Stimulated activated effector memory CD8-positive, alpha-beta T cell treated with anti-CD3 and anti-CD28 coated beads, Interleukin-12 subunit alpha, Interleukin-12 subunit beta, amount 100 ng/mL, for 72 hours (primary cell): ENCODE data around the gene SPDEF.

Experiments
- ATAC-seq: fragments of 150-1000 bp; cut with Tn5 transposase; 2 replicates; pipeline ENCODE4 v1.10.0; 2021
- DNase-seq, 2 donors: peaks; one replicate each; pipeline ENCODE4 v3.0.0; 2021 to 2022; ENCODE audit warnings: low spot score in 2 of 2
- H3K27ac Mint-ChIP-seq: one replicate; pipeline ENCODE4 v1.8.0; 2022; ENCODE audit warnings: mild to moderate bottlenecking, mixed read lengths
- H3K36me3 Mint-ChIP-seq: one replicate; pipeline ENCODE4 v1.8.0; 2022; ENCODE audit warnings: mild to moderate bottlenecking, mixed read lengths
- H3K4me1 Mint-ChIP-seq: one replicate; pipeline ENCODE4 v1.8.0; 2022; ENCODE audit warnings: mixed read lengths
- H3K4me3 Mint-ChIP-seq: one replicate; pipeline ENCODE4 v1.8.0; 2022; ENCODE audit warnings: mild to moderate bottlenecking, mixed read lengths
- H3K9me3 Mint-ChIP-seq: one replicate; pipeline ENCODE4 v1.8.0; 2022; ENCODE audit warnings: mixed read lengths

SPDEF gene

DNA sequence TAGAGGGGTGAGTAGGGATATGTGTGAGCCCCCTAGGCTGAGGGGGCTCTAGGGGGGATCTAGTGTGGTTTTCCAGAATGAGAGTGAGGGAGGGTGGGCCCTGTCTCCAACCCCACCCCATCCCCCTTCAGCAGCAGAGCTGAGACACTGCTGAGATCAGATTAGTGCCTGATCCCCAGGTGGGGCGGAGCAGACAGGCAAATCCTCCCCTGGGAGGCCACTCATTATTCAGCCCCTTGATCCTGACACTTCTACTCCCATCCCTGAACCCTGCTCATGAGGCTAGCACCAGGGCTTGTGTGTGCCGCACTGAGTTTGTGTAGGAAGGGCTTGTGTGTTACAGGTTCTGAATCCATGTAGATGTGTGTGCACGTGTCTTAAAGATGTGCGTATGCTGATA, 42.5 kb downstream of the SPDEF start:
- no peak for DNase-seq
- peak; percentile 24 for ATAC-seq
- Mint-ChIP-seq H3K9me3 (peaks cover 5% of the 10 kb centered on the region), H3K4me3 (no peak overlapping the region), H3K4me1 (peaks cover 4% of the 10 kb centered on the region), H3K27ac (no peak overlapping the region), H3K36me3 (no peaks in the 10 kb centered on the region)

DNA sequence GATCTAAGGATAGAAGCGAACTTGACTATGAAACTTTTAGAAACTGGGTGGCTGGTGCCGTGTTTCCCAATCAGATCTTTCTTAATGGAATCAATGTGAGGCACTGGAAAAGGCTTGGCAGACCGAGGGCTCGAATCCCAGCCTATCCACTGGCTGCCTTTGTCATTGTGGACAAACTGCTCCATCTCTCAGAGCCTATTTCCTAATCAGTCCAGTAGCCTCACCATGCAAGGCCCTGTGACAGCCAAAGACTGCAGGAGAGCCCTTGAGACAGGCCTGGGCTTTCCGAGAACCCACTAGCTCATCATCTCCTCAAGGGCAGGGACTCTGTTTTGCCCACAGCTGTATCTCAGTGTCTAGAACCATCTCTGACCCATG, 43.4 kb downstream of the SPDEF start:
- H3K27ac Mint-ChIP-seq = peak overlapping the region; percentile 32
- DNase-seq = no peak

DNA sequence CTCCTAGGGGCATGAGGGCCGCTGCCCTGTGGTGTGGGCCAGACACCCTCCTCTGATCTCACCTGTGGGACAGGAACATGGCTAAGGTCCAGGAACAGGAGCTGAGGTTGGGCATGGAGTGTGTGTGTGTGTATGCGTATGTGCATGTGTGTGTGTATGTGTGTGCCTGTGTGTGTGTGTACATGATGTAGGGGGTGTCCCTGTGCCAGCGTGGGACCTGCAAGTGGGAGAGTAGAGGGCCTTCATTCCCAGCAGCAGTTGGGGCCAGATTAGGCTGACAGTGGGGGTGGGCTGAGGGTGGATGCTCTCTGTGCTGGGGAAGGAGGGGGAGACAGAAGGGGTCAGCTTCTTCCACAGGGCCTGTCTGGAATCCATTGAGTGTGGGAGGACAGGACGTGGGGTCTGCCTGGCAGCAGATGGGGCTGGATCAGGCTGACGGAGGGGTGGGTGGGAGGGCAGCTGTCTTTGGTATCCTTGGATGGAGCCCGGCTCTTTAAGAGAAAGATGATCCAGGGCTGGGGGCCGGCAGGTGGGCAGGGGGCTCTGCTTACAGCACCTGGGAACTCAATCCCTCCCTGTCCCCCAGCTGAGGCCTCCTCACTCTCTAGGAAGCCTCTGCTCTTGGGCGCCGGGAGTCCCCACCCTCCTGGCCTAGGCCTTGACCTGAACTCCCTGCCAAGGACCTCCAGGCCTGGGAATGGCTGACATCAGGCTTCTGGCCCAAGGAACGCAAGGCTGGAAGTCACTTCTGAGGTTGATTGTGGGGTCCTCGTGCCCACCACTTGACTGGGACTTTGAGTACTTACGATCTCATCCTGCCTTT, 44.0 kb downstream of the SPDEF start:
- Mint-ChIP-seq H3K4me3 (no peak overlapping the region), H3K9me3 (peaks cover 5% of the 10 kb centered on the region), H3K36me3 (no peaks in the 10 kb centered on the region), H3K4me1 (peaks cover 4% of the 10 kb centered on the region), H3K27ac (peak overlapping the region; percentile 32)
- ATAC-seq (no peak), DNase-seq (no peak)

More for the DNA sequence above, 43.4 kb downstream of the SPDEF start:
- no peak for ATAC-seq
- H3K9me3 Mint-ChIP-seq = peaks cover 5% of the 10 kb centered on the region
- no peak overlapping the region for H3K4me3 Mint-ChIP-seq
- peaks cover 4% of the 10 kb centered on the region for H3K4me1 Mint-ChIP-seq
- no peaks in the 10 kb centered on the region for H3K36me3 Mint-ChIP-seq

DNA sequence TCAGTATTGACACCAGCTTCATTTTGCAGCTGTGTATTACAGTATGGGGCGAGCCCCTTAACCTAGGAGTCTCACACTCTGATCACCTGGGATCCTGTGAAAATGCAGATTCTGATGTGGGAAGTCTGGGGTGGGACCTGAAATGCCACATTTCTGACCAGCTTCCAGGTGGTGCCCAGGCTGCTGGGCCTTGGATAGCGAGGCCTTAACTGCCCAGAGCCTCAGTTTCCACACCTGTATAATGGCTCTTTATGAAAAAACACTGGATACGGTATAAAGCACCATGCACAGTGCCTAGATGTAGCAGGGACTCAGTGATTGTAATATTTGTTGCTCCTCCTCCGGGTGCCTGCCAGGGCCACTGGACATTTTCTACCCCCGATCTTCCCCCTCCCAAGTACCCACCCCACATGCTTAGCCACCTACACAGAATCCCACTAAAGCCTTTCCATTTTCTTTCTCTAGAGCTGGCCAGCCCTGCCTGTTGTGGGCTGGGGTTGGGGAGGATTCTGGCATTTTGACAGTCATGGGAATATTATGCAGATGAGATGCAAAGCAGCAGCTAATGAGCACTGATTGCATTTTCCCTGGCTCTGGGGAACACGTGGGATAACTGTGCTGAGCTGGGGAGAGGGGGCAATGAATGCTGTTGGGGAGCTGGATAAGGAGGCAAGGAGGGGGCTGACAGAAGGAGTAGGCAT, 44.8 kb downstream of the SPDEF start:
- Mint-ChIP-seq H3K36me3 (no peaks in the 10 kb centered on the region), H3K27ac (no peak overlapping the region), H3K9me3 (peaks cover 5% of the 10 kb centered on the region), H3K4me1 (peaks cover 4% of the 10 kb centered on the region), H3K4me3 (no peak overlapping the region)
- ATAC-seq (no peak), DNase-seq (no peak)

DNA sequence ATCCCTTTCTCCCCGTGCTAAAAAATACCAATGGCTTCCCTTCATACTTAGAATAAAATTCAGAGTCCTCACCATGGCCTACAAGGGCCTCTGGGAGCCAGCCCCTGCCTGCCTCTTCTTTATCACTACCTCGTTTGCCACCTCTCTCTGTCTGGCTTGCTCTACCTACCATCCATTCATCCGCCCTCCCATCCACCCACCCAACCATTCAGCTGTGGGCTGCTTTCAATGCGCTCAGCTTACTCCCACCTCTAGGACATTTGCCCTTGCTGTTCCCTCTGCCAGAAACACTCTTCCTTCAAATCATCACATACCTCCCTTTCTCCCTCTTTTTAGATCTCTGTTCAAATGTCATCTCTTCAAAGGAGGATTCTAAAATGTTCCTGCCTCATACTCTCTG, 45.8 kb downstream of the SPDEF start:
- H3K36me3 Mint-ChIP-seq = no peaks in the 10 kb centered on the region

DNA sequence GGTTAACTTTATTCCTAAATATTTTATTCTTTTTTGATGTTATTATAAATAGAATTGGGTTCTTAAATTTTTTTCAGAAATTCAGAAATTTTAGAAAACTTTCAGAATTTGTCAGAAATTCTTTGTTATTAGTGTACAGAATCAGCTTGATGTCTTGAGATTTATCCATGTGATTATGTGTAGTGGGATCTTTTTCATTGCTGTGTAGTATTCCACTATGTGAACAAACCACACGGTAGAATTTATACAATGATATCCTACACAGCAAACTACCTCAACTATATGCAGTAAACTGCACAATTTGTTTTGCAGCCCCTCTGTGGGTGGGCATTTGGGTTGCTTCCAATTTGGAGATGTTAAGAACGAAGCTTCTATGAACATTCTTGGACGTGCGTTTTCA, 46.3 kb downstream of the SPDEF start:
- no peak overlapping the region for H3K27ac Mint-ChIP-seq
- no peak for DNase-seq
- H3K4me3 Mint-ChIP-seq = no peak overlapping the region
- peaks cover 5% of the 10 kb centered on the region for H3K9me3 Mint-ChIP-seq
- no peaks in the 10 kb centered on the region for H3K36me3 Mint-ChIP-seq
- ATAC-seq = no peak
- peaks cover 4% of the 10 kb centered on the region for H3K4me1 Mint-ChIP-seq

More for the DNA sequence above, 45.8 kb downstream of the SPDEF start:
- no peak overlapping the region for H3K27ac Mint-ChIP-seq
- peaks cover 4% of the 10 kb centered on the region for H3K4me1 Mint-ChIP-seq
- no peak for DNase-seq
- no peak for ATAC-seq
- peaks cover 5% of the 10 kb centered on the region for H3K9me3 Mint-ChIP-seq
- H3K4me3 Mint-ChIP-seq = no peak overlapping the region

DNA sequence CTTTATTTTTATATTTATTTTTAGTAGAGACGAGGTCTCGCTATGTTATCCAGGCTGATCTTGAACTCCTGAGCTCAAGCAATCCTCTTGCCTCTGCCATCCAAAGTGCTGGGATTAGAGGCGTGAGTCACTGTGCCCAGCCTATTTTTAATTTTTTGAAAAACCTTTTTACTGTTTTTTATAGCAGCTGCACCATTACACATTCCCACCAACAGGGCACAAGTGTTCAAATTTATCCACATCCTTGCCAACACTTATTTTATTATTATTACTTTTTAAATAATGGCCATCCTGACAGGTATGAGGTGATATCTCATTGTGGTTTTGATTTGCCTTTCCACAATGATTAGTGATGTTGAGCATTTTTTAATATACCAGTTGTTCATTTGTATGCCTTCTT, 47.7 kb downstream of the SPDEF start:
- no peak for DNase-seq
- Mint-ChIP-seq H3K9me3 (peaks cover 5% of the 10 kb centered on the region), H3K4me1 (peaks cover 4% of the 10 kb centered on the region), H3K36me3 (no peaks in the 10 kb centered on the region), H3K27ac (no peak overlapping the region), H3K4me3 (no peak overlapping the region)
- no peak for ATAC-seq

DNA sequence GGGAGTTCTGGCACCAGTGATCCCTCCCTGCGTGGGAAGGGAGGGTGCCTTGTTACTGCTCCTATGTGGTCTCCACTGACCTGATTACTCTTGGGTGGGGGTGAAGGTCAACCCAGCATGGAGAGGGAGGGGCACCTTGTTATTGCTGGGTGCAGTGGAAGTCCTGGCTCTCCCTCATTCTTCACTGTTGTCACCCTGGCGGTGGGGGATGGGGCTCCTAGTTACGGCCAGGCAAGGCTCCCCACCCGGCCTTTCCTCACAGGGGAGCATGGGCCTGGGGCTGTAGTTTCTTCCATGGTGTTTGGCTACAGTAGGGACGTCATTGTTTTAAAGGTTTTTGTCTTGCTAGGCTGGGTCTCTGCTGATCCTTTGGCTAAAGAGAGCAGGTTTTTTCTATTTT, 49.4 kb downstream of the SPDEF start:
- no peak for DNase-seq
- Mint-ChIP-seq H3K36me3 (no peaks in the 10 kb centered on the region), H3K4me1 (peaks cover 4% of the 10 kb centered on the region), H3K9me3 (peaks cover 5% of the 10 kb centered on the region), H3K27ac (no peak overlapping the region), H3K4me3 (no peak overlapping the region)
- ATAC-seq = no peak

DNA sequence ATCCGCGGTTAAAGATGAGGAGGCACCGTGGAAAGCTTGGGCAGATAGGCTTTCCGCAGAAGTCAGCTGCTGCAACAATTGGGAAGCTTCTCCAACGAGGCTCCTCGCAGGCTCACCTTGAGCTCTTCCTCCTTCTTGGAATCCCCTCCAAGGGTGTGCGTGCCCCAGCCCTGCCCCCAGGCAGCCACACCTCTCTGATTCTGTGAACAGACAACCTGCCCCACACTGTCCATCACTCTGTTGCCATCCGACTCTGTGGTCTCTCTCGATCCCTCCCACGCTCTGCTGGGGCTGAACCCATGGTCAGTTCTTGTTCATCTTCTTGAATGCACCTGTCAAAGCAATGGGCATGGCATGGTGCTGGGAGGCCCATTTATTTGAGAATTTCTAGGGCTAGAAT, 58.7 kb downstream of the SPDEF start:
- no peak for ATAC-seq
- H3K36me3 Mint-ChIP-seq = no peaks in the 10 kb centered on the region
- H3K9me3 Mint-ChIP-seq = no peaks in the 10 kb centered on the region
- H3K27ac Mint-ChIP-seq = no peak overlapping the region
- DNase-seq = no peak
- no peak overlapping the region for H3K4me3 Mint-ChIP-seq
- H3K4me1 Mint-ChIP-seq = no peaks in the 10 kb centered on the region

DNA sequence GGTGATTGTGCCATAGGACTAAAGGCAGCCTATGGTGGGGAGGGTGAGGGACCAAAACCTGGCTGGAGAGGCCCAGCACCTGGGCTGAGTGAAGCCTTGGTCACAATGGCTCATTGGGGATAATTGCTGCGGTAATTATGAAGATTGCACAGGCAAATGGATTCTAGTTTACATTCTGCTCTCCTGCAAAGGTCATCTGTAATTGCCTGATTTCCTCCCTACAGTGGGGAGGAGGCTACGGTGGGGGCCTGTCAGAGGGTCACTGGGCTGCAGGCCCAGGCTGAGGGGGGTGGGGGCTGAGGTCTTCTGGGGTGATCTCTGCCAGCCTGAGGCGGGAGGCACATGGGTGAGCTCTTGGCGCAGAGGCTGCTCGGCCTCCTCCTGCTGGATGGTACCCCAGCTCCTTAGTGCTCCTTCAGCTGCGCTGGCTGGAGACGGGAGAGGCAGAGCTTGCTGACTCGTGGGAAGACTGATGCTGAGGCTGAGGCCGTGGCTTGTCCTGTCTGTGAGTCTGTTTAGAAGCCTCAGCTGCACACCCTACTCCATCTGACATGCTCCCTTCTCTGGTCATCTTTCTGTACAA, 59.9 kb downstream of the SPDEF start:
- no peak for ATAC-seq

DNA sequence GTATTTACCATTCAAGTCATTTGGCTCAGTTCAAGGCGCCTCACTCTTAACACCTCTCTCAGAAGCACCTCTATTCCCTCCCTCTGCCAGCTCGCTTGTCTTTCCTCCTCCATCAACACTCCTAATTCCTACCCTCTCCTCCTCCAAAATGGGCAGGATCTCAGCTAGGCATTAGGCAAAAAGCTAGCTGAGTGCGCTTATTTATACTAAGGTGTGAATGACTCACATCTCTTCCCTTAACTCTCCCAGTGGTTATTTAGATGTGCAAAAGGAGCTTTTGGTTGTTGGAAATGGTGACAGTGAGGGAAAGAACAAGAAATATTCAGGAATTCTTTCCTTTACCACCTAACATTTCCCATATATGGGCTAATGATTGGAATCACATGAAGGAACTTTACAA, 61.2 kb downstream of the SPDEF start:
- H3K4me1 Mint-ChIP-seq = no peaks in the 10 kb centered on the region
- no peak overlapping the region for H3K27ac Mint-ChIP-seq
- DNase-seq (no peak), ATAC-seq (no peak)
- H3K9me3 Mint-ChIP-seq = no peaks in the 10 kb centered on the region
- H3K36me3 Mint-ChIP-seq = no peaks in the 10 kb centered on the region
- no peak overlapping the region for H3K4me3 Mint-ChIP-seq

More for the DNA sequence above, 59.9 kb downstream of the SPDEF start:
- no peaks in the 10 kb centered on the region for H3K36me3 Mint-ChIP-seq
- no peak overlapping the region for H3K4me3 Mint-ChIP-seq
- H3K27ac Mint-ChIP-seq = no peak overlapping the region
- DNase-seq = no peak
- no peaks in the 10 kb centered on the region for H3K4me1 Mint-ChIP-seq
- H3K9me3 Mint-ChIP-seq = no peaks in the 10 kb centered on the region

DNA sequence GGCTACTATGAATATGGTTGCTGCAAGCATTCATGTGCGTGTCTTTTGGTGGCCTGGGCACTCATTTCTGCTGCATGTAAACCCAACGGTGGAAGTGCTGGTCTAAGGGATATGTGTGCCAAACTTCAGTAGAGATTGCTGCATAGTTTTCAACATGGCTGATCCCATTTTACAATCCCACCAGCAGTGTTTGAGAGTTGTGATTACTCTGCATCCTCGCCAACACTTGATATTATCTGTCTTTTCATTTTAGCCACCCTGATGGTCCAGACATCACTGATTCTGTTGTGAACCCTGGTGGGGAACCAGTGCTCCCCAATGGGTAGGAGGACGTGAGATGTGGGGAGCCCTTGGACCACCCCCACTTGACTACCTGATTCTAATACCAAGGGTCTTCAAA, 62.8 kb downstream of the SPDEF start:
- Mint-ChIP-seq H3K4me3 (no peak overlapping the region), H3K9me3 (no peaks in the 10 kb centered on the region), H3K4me1 (no peaks in the 10 kb centered on the region), H3K36me3 (no peaks in the 10 kb centered on the region), H3K27ac (no peak overlapping the region)
- DNase-seq (no peak), ATAC-seq (no peak)

DNA sequence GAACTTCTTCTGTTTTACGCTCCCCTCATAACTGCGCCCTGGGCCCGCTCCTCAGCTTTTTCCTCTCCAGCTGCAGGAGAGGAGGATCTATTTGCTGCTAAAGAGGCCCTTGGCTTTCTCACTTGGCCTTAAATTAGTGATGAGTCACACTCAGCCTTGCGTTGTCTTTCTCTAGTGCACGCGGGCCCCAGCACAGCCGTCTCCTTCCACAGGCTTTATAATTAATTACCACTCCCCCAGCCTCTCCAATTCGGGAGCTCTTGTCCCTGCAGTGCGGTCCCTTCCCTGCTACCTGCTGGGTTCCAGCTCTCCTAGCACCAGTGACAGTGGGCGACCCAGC, 65.1 kb downstream of the SPDEF start:
- ATAC-seq = no peak
- H3K9me3 Mint-ChIP-seq = no peaks in the 10 kb centered on the region
- peaks cover 6% of the 10 kb centered on the region for H3K36me3 Mint-ChIP-seq
- H3K27ac Mint-ChIP-seq = peak overlapping the region; percentile 34
- DNase-seq = no peak
- no peak overlapping the region for H3K4me3 Mint-ChIP-seq
- peaks cover 8% of the 10 kb centered on the region for H3K4me1 Mint-ChIP-seq

DNA sequence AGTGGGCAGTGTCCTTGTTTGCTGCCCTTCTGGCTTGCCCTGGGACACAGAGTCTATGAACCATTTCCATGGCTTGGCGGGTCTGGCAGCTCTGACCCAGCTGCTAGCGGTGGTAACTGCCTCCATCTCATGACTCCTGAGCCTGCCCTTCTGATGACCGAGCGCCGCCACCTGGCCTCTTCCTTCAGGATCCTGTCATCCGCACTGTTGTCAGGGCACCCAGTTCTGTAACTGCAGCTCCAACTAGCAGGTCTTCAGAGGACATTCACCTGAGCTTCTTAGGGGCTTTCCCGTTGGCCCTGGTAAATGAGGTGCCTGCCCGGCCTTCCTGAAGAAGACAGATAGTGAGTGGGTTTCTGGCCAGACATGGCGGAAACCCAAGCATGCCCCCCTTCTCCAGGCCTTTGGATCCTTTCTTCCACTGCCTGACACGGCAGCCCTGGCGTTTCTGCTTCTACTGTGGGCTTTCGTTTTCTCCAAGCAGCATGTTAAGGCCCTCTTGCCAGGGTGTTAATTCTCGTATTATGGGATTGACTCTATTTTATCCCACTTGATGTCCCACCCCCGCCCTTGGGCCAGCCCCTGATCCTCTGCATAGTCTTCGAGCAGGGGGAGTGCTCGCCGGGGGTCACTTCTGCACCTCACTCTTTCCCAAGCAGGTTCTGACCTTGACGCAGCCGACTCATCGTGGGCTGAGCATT, 65.6 kb downstream of the SPDEF start:
- no peak for DNase-seq
- no peak for ATAC-seq
- Mint-ChIP-seq H3K4me3 (no peak overlapping the region), H3K4me1 (peaks cover 13% of the 10 kb centered on the region), H3K9me3 (no peaks in the 10 kb centered on the region), H3K36me3 (peaks cover 6% of the 10 kb centered on the region), H3K27ac (peak overlapping the region; percentile 34)

DNA sequence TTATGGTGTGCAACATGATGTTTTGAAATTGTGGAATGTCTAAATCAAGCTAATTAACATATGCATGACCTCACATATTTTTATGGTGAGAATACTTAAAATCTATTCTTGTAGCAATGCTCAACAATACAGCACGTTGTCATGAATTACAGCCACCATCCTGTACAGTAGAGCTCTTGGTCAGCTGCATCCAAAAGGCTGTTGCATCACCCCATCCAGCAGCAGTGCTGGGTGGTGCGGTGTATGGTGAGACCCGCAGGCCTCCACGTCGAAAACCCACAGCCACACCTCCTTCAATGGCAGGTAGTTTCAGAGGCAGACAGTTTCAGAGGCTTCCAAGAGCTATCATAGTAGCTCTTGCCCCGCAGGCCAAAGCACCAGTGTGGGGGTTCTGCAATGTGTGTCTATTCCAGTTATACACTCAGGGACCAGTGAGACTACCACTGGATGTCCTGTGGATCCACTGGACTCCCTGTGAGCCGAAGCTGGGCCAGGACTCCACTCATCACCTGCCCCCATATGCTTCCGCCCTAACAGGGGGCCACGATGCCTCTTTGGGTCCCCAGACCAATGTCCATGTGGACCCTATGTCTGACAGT, 66.8 kb downstream of the SPDEF start:
- Mint-ChIP-seq H3K36me3 (peaks cover 6% of the 10 kb centered on the region), H3K4me3 (no peak overlapping the region), H3K4me1 (peaks cover 26% of the 10 kb centered on the region), H3K9me3 (no peaks in the 10 kb centered on the region), H3K27ac (no peak overlapping the region)
- ATAC-seq (no peak), DNase-seq (no peak)
